IPS-NIHi7 (cell line): Measurements from ENCODE around the gene ASIC2.
"Not testable (repeated sequence)": the region's sequence is repeated elsewhere in the genome, so short reads cannot be mapped to it uniquely, and the experiment has no call there.

ENCODE experiments used
- DNase-seq: peaks from one replicate; pipeline ENCODE4 v3.0.0; 2012; ENCODE audit warnings: mixed read lengths; ENCODE audit errors: extremely low spot score

Gene ASIC2

DNA sequence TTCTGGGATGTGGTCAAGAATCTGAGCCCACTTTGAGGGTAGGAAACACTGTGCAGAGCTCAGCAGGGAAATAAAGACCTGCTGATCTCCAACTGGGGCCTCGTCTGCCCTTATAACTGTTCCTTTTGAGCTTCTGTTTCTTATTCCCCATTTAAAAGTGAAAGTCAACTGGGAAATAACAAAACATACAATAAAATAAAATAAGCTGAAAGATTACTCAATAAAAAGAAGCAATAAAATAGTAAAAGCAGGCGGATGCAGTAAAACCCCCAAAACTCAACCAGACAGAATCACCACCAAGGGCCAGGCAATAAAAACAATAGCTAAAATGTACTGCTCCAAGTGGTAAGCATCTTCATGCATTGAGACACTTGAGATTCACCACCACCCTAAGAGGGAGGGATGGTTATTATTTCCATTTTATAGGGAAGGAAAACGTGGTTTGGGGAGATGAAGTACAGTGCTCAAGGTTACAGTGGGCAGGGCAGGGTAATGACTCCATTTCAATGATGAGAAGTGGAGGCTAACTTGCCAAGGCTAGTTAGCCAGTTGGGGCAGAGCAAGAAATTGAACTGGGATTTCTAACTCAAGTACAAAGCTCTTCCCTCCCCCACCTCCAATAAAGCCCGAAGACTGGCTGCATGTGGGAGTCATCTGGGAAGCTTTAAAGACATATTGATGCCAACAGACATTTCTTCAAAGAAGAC, 307.9 kb downstream of the ASIC2 start:
- no peak for DNase-seq

DNA sequence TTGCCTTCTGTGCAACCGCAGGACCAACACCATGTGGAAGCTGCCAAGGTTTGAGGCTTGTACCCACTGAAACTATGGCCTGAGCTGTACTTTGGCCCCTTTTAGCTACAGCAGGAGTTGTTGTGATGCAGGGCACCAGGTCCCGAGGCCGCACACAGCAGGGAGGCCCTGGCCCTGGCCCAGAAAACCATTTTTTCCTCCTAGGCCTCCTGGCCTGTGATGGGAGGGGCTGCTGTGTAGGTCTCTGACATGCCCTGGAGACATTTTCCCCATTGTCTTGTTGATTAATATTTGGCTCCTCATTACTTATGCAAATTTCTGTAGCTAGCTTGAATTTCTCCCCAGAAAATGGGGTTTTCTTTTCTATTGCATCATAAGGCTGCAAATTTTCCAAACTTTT, 311.5 kb downstream of the ASIC2 start:
- not testable (repeated sequence) for DNase-seq

DNA sequence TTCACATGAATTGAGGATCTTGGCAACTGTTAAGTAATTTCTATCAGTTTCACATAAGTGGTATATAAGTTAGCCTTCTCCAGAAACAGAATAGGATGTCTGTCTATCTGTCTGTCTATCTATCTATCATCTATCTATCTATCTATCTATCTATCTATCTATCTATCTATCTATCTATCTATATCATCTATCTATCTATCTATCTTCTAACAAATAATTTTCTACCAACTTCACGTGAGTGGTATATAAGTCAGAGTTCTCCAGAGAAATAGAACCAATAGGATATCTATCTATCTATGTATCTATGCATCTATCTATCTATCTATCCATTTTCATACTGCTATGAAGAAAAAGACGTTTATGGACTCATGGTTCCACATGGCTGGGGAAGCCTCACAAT, 312.9 kb downstream of the ASIC2 start:
- DNase-seq, result no peak

DNA sequence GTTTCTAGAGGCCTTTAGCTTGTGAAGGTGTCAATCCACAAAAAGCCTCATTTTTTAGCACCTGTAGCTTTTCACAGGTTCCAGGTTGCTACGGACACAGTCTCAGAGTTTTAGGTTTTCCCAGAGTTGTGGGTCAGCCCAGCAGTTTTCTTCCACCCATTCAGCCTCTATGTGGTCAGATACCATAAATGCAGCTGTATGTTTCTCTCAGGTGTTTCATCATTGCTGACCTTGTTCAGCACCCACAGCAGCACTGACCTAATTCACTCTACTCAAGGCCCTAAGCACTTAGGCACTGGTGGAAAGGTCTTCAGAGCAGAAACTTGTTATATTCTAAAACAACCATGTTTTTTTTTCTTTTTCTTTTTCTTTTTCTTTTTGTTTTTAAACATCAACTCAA, 316.5 kb downstream of the ASIC2 start:
- DNase-seq, result no peak

DNA sequence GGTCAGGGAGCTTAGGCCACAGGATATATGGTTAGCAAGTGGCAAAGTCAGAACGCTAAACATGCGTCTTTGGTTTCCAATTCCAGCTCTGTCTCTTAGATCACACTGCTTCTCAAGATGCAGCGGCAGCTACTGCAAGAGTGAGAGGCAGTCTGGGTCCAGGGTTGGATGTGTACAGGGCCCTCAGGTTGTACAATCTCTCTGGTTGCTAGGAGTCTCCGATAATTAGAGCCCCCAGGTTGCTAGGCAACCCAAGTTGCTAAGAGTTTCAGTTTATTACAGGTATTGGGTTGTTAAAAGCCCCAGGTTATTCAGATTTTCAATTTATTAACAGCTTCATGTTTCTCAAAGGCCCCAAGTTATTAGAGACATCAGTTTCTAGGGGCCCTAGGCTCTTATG, 317.0 kb downstream of the ASIC2 start:
- no peak for DNase-seq

DNA sequence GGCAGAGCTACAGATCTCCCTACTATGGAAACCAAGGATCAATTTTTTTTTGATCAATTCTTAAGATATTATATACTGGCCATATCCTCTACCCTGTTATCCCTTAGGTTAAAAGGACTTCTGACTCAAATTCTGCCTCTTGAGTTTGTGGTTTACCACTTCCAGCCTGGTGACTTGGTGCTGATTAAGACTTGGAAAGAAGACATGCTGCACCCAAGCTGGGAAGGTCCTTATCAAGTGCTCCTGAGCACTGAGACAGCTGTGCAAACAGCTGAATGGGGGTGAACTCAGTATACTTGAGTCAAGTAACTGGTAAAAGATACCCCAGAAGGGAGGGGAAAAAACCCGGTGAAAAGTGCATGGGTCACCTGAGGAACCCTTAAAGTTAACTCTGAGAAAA, 321.9 kb downstream of the ASIC2 start:
- DNase-seq, result no peak

DNA sequence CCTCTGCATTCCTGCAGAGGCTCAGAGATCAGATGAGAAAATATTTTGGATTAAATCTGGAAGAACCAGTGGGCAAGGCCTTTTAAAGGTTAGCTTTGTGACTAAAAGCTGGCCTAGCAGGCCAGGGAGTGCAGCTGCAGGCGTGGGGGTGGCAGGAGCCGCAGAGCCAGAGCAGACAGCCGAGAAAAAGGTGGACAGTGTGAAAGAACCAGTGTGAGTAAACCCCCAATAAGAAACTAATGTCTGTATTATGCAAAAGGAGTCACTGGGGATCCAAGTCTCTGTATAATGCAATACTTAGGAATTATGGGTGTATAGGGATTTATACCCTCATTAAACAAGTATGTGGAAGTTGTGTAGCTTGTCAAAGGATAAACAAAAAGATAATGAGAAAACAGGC, 322.8 kb downstream of the ASIC2 start:
- no peak for DNase-seq

DNA sequence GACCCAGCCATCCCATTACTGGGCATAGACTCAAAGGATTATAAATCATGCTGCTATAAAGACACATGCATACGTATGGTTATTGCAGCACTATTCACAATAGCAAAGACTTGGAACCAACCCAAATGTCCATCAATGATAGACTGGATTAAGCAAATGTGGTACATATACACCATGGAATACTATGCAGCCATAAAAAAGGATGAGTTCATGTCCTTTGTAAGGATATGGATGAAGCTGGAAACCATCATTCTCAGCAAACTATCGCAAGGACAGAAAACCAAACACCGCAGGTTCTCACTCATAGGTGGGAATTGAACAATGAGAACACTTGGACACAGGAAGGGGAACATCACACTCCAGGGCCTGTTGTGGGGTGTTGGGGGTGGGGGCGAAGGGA, 323.9 kb downstream of the ASIC2 start:
- not testable (repeated sequence) for DNase-seq

DNA sequence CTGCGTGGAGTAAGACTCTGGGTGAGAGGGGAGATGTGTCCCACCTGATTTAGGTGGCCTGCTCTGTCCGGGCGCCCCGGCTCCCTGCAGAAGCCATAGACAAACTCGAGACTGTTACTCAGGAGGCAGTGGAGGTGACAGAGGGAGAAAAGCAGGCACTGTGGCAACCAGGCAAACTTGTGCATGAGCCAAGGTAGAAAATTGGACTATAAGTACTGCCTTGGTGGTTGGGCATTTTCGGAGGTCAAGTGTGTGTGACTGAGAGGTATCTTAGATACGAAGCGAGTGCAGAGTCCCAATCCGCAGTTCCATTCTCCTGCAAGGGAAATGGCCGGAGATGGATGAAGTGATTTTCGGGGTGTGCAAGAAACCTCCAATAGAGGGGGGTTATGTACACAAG, 328.6 kb downstream of the ASIC2 start:
- DNase-seq, result no peak
